Mesodermal cell (in vitro differentiated cells): ENCODE measurements around the gene NPC1.
A peak's percentile ranks its signal among the peaks of the same experiment; 100 is the strongest.

Experiments
- H3K27ac ChIP-seq: 2 replicates; pipeline ENCODE4 v1.7.0; 2013; ENCODE audit warnings: mild to moderate bottlenecking, low read depth, low read length, moderate library complexity; ENCODE audit not compliant: severe bottlenecking
- H3K36me3 ChIP-seq: 2 replicates; pipeline ENCODE4 v1.7.1; 2013; ENCODE audit warnings: mild to moderate bottlenecking, low read length, moderate library complexity; ENCODE audit not compliant: control insufficient read depth, insufficient read depth
- H3K4me1 ChIP-seq: one replicate; pipeline ENCODE4 v1.7.1; 2013; ENCODE audit warnings: mild to moderate bottlenecking, low read length; ENCODE audit not compliant: insufficient read depth, control insufficient read depth, poor library complexity, severe bottlenecking
- H3K4me3 ChIP-seq: 2 replicates; pipeline ENCODE4 v1.7.0; 2013; ENCODE audit warnings: low read length, control low read depth, mild to moderate bottlenecking; ENCODE audit not compliant: insufficient read depth, poor library complexity, severe bottlenecking; ENCODE audit errors: extremely low read depth
- H3K9me3 ChIP-seq: 2 replicates; pipeline ENCODE4 v1.7.1; 2013; ENCODE audit warnings: mild to moderate bottlenecking, low read length, moderate library complexity; ENCODE audit not compliant: control insufficient read depth
- WGBS, 2 experiments: methylation state at CpG; one replicate each; pipeline ENCODE4 v1.1.5; 2013; ENCODE audit warnings: missing lambda C conversion rate in 2 of 2; ENCODE audit not compliant: insufficient coverage in 2 of 2; 5-methylcytosine and 5-hydroxymethylcytosine counted together

NPC1 gene

GRCh38 chr18:23487738-23488570, 98.4 kb downstream of the NPC1 start:
- 92% methylated on average over 12 of the region's 14 CpGs for WGBS, 2 experiments
- H3K27ac ChIP-seq: peak overlapping the region; percentile 32
- peaks cover 5% of the 10 kb centered on the region for H3K36me3 ChIP-seq
- H3K9me3 ChIP-seq: peaks cover 5% of the 10 kb centered on the region
- no peak overlapping the region for H3K4me3 ChIP-seq
- peaks cover 5% of the 10 kb centered on the region for H3K4me1 ChIP-seq

GRCh38 chr18:23485386-23485785, 100.9 kb downstream of the NPC1 start:
- WGBS, 2 experiments: 89 to 94% methylated on average over 4 to 5 of the region's 7 CpGs
- Histone ChIP-seq H3K4me3 (no peak overlapping the region), H3K4me1 (peaks cover 5% of the 10 kb centered on the region), H3K27ac (no peak overlapping the region), H3K9me3 (peaks cover 3% of the 10 kb centered on the region), H3K36me3 (peaks cover 28% of the 10 kb centered on the region)

GRCh38 chr18:23484561-23485182, 101.6 kb downstream of the NPC1 start:
- 60 to 80% methylated on average over 2 to 4 of the region's 8 CpGs for WGBS, 2 experiments
- no peaks in the 10 kb centered on the region for H3K9me3 ChIP-seq
- H3K4me1 ChIP-seq: peaks cover 5% of the 10 kb centered on the region
- peaks cover 35% of the 10 kb centered on the region for H3K36me3 ChIP-seq
- H3K4me3 ChIP-seq: no peak overlapping the region
- no peak overlapping the region for H3K27ac ChIP-seq
